Neural progenitor cell (in vitro differentiated cells): Measurements from ENCODE around the gene CTSD. TPM values are rescaled to one million over a fixed set of nuclear protein-coding genes. Genes with fewer than 3 reads are reported as not detected.

Experiments
- DNase-seq: peaks from one replicate; pipeline ENCODE4 v3.0.0-alpha.2; 2016; ENCODE audit warnings: low spot score
- H2AFZ ChIP-seq: fragments of 200-600 bp; sonication (generic); replicated peaks from 2 replicates; pipeline ENCODE4 v1.6.1; 2016; ENCODE audit warnings: antibody characterized with exemption
- H3F3A ChIP-seq: fragments of 200-600 bp; sonication (generic); 2 replicates; pipeline ENCODE4 v1.6.1; 2016; ENCODE audit warnings: antibody characterized with exemption, low read depth
- H3K27ac ChIP-seq: fragments of 200-600 bp; sonication (generic); 2 replicates; pipeline ENCODE4 v1.5.1; 2016; ENCODE audit warnings: mild to moderate bottlenecking
- H3K27me3 ChIP-seq: fragments of 200-600 bp; sonication (generic); 2 replicates; pipeline ENCODE4 v1.6.1; 2016; ENCODE audit warnings: mild to moderate bottlenecking, moderate library complexity
- H3K36me3 ChIP-seq: fragments of 200-600 bp; sonication (generic); 2 replicates; pipeline ENCODE4 v1.5.1; 2016
- H3K4me1 ChIP-seq: fragments of 200-600 bp; sonication (generic); 2 replicates; pipeline ENCODE4 v1.6.1; 2016; ENCODE audit warnings: mixed run types
- H3K4me2 ChIP-seq: fragments of 200-600 bp; sonication (generic); 2 replicates; pipeline ENCODE4 v1.6.1; 2016
- H3K4me3 ChIP-seq: fragments of 200-600 bp; sonication (generic); 2 replicates; pipeline ENCODE4 v1.5.1; 2016
- H3K79me2 ChIP-seq: fragments of 200-600 bp; sonication (generic); 2 replicates; pipeline ENCODE4 v1.6.1; 2016; ENCODE audit warnings: low read depth
- H3K9ac ChIP-seq: fragments of 200-600 bp; sonication (generic); 2 replicates; pipeline ENCODE4 v1.6.1; 2016
- H3K9me3 ChIP-seq: fragments of 200-600 bp; sonication (generic); 2 replicates; pipeline ENCODE4 v1.5.1; 2016; ENCODE audit warnings: low read depth
- H4K20me1 ChIP-seq: fragments of 200-600 bp; sonication (generic); 2 replicates; pipeline ENCODE4 v1.6.1; 2016; ENCODE audit warnings: low read depth
- H3K27ac Mint-ChIP-seq: 3 replicates; pipeline ENCODE4 v1.8.0; 2021; ENCODE audit warnings: mixed read lengths
- H3K27me3 Mint-ChIP-seq: 2 replicates; pipeline ENCODE4 v1.8.0; 2022; ENCODE audit warnings: low read depth, mild to moderate bottlenecking, inconsistent platforms, moderate library complexity, mixed read lengths; ENCODE audit not compliant: insufficient read depth
- H3K36me3 Mint-ChIP-seq: 3 replicates; pipeline ENCODE4 v1.8.0; 2021; ENCODE audit warnings: mixed read lengths
- H3K4me1 Mint-ChIP-seq: 3 replicates; pipeline ENCODE4 v1.8.0; 2021; ENCODE audit warnings: mixed read lengths
- H3K4me3 Mint-ChIP-seq: 3 replicates; pipeline ENCODE4 v1.8.0; 2021; ENCODE audit warnings: mild to moderate bottlenecking, moderate library complexity, mixed read lengths
- H3K9me3 Mint-ChIP-seq: 3 replicates; pipeline ENCODE4 v1.8.0; 2020; ENCODE audit warnings: mixed read lengths
- EZH2 ChIP-seq: fragments of 200-600 bp; sonication (generic); IDR thresholded peaks from 2 replicates; pipeline ENCODE4 v1.6.1; 2017; ENCODE audit warnings: antibody characterized with exemption, mild to moderate bottlenecking, moderate library complexity
- EZH2phosphoT487 ChIP-seq: fragments of 200-600 bp; sonication (generic); IDR thresholded peaks from 2 replicates; pipeline ENCODE4 v1.6.1; 2017; ENCODE audit warnings: antibody characterized with exemption
- total RNA-seq: library from RNA; depleted of rRNA; stranded (reverse); fragments of >200 nt; gene quantifications from 2 replicates; pipeline ENCODE4 v1.2.3, GENCODE V29; 2015; ENCODE audit warnings: low replicate concordance
- TF ChIP-seq, protein P1 (sequence below): fragments of 200-600 bp; sonication (generic); IDR thresholded peaks from 2 replicates; pipeline ENCODE4 v1.5.1; 2017; ENCODE audit warnings: antibody characterized with exemption, mild to moderate bottlenecking

CTSD gene
- total RNA-seq, 1 donor from 2014 or later: 38.2 TPM

DNA sequence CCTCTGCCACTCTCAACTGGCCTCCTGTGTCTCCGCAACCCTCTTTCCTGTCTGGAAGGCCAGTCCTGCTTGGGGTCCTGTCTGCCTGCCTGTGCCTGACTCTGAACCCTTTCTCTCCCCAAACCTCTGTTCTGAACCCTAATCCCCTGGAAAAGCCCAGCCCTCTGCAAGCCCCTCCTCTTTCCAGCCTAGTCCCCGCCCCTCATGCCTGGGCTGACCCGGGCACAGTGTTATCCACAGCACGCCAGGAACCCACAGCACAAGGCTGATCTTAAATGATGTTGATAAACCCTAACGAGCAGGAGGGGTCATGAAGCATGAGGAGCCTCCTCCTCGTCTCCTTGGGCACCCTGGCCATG is 13.3 kb downstream of the CTSD start, which contains the start of gene IFITM10:
TSS of gene IFITM10 (minus strand) at position 115 of the 359 bp plus-strand sequence. CDS start 153 bp downstream, outside the sequence.
- Histone ChIP-seq H3K4me1 (peaks cover 18% of the 10 kb centered on the region), H3K79me2 (no peaks in the 10 kb centered on the region), H3F3A (peaks cover 15% of the 10 kb centered on the region), H3K4me3 (peak within 1 kb of the TSS; percentile 60), H3K9ac (no peak within 1 kb of the TSS), H3K9me3 (no peaks in the 10 kb centered on the region), H4K20me1 (peaks cover 8% of the 10 kb centered on the region), H3K27me3 (peaks cover 44% of the 10 kb centered on the region), H3K36me3 (no peaks in the 10 kb centered on the region), H2AFZ (no peak within 1 kb of the TSS), H3K4me2 (peak within 1 kb of the TSS; percentile 95), H3K27ac (no peak within 1 kb of the TSS)
- Mint-ChIP-seq H3K9me3 (peaks cover 6% of the 10 kb centered on the region), H3K36me3 (peaks cover 4% of the 10 kb centered on the region), H3K4me1 (peaks cover 14% of the 10 kb centered on the region), H3K27me3 (peaks cover 28% of the 10 kb centered on the region), H3K4me3 (peak within 1 kb of the TSS; percentile 68), H3K27ac (no peak within 1 kb of the TSS)
- DNase-seq: peak; percentile 48
- TF ChIP-seq EZH2 (no peak), EZH2phosphoT487 (no peak)
- TF ChIP-seq, protein P1, sequence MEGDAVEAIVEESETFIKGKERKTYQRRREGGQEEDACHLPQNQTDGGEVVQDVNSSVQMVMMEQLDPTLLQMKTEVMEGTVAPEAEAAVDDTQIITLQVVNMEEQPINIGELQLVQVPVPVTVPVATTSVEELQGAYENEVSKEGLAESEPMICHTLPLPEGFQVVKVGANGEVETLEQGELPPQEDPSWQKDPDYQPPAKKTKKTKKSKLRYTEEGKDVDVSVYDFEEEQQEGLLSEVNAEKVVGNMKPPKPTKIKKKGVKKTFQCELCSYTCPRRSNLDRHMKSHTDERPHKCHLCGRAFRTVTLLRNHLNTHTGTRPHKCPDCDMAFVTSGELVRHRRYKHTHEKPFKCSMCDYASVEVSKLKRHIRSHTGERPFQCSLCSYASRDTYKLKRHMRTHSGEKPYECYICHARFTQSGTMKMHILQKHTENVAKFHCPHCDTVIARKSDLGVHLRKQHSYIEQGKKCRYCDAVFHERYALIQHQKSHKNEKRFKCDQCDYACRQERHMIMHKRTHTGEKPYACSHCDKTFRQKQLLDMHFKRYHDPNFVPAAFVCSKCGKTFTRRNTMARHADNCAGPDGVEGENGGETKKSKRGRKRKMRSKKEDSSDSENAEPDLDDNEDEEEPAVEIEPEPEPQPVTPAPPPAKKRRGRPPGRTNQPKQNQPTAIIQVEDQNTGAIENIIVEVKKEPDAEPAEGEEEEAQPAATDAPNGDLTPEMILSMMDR: no peak

DNA sequence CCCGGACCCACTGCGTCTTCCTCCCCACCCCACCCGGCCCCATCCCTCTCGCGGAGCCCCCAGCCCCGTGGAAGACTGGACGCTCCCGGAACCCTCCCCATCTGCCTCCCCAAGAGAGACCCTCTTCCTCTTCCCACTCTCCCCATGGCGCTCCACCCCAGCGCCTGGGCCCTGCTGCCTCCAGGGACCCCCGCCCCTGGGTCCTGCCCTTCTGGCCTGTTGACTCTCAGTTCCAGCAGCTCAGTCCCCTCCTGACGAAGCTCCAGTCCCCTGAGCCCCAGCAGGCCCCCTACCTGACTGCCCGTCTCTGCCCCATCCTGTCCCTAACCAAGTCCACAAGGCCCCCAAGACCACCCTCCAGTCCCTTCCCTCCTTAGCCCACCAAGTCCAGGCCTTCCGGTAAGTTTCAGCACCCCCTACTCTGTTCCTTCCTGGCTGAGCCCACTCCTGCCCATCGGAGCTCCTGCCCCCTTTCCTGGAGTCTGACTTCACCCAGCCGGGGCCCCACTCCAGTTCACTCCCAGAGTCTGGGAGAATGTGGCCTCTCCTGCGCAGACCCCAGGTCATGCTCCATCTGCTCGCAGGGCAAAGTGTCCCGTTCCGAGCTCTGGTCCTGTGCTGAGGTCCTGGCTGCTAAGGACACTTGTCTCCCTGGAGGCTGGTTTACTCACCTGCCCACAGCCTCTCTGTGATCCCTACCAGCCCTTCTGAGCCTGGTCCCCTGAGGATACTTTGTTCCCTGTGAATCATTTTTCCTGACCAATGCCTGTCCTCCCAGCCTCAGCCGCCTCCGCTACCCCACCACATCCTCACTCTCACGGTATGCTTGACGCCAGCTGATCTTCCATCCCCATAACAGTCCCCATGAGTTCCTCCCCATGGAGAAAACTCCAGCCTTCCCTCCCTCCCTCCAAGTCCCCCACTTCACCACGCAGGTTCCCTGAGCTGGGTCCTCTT is 14.1 kb downstream of the CTSD start:
- no peaks in the 10 kb centered on the region for H3K9me3 ChIP-seq
- peaks cover 15% of the 10 kb centered on the region for H3F3A ChIP-seq
- H3K4me1 ChIP-seq: peaks cover 18% of the 10 kb centered on the region
- Mint-ChIP-seq H3K4me3 (peak overlapping the region; percentile 68), H3K4me1 (peaks cover 15% of the 10 kb centered on the region), H3K36me3 (peaks cover 4% of the 10 kb centered on the region), H3K27ac (no peak overlapping the region), H3K9me3 (peaks cover 7% of the 10 kb centered on the region), H3K27me3 (peaks cover 28% of the 10 kb centered on the region)
- peaks cover 51% of the 10 kb centered on the region for H3K27me3 ChIP-seq
- peaks cover 8% of the 10 kb centered on the region for H4K20me1 ChIP-seq
- no peaks in the 10 kb centered on the region for H3K36me3 ChIP-seq
- H3K27ac ChIP-seq: no peak overlapping the region
- no peak for TF ChIP-seq EZH2
- TF ChIP-seq, protein P1: no peak
- no peak for TF ChIP-seq EZH2phosphoT487
- H3K9ac ChIP-seq: no peak overlapping the region
- no peak for DNase-seq
- H3K4me3 ChIP-seq: peak overlapping the region; percentile 60
- no peak overlapping the region for H2AFZ ChIP-seq
- peak overlapping the region; percentile 95 for H3K4me2 ChIP-seq
- no peaks in the 10 kb centered on the region for H3K79me2 ChIP-seq

DNA sequence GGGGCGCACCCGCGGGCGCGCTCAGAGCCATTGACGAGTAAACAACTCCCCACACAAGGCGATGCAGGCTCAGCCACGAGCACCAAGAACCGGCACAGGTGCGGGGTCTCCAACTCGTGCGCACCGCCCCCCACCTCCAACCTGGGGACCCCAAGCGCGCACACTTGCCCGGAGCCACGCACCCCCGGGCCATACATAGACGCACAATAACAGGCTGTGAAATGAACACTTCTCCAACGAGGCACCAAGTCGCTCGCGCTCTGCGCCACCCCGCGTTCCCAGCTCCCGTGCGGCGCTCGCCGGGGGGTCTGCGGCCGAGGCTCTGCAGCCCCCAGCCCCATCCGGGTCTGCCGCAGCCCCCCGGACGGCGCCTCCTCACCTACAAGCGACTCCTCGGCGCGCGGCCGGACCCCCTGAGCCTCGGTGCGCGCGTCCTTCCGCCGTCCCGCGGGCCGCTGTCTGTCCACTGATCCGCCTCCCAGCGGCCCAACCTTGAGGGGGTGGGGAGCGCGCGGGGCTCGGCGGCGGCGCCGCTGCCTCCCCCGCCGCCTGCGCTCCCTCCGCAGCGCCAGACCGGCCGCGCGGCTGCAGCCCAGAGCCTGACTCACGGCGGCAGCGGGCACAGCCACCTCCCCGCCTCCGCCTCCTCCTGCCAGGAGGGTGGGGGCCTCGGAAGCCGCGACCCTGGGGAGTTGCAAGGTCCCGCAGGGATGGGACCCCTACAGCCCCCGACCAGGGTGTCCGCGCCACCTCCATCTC is 14.9 kb downstream of the CTSD start:
- no peak overlapping the region for H3K9ac ChIP-seq

More for the DNA sequence above, 14.9 kb downstream of the CTSD start:
- Mint-ChIP-seq H3K4me3 (peak overlapping the region; percentile 55), H3K27me3 (peaks cover 28% of the 10 kb centered on the region), H3K4me1 (peaks cover 15% of the 10 kb centered on the region), H3K36me3 (peaks cover 4% of the 10 kb centered on the region), H3K27ac (no peak overlapping the region), H3K9me3 (peaks cover 7% of the 10 kb centered on the region)
- TF ChIP-seq, protein P1: no peak
- TF ChIP-seq EZH2 (peak; percentile 90), EZH2phosphoT487 (peak; percentile 88)
- Histone ChIP-seq H4K20me1 (peaks cover 8% of the 10 kb centered on the region), H3K27me3 (peaks cover 51% of the 10 kb centered on the region), H3K79me2 (no peaks in the 10 kb centered on the region), H3K4me3 (peak overlapping the region; percentile 60), H3K4me1 (peaks cover 18% of the 10 kb centered on the region), H3F3A (peaks cover 15% of the 10 kb centered on the region), H3K36me3 (no peaks in the 10 kb centered on the region), H3K27ac (no peak overlapping the region), H3K9me3 (no peaks in the 10 kb centered on the region), H2AFZ (peak overlapping the region; percentile 6), H3K4me2 (peak overlapping the region; percentile 95)
- DNase-seq: peak; percentile 65
